Large intestine (tissue), 3 donors: ENCODE results near the gene C6. TPM values are rescaled to one million over a fixed set of nuclear protein-coding genes. Genes with fewer than 3 reads are reported as not detected.
A peak's percentile ranks its signal among the peaks of the same experiment; 100 is the strongest.

ENCODE experiments used
- DNase-seq, 2 donors: peaks; one replicate each; pipeline versions ENCODE4 v3.0.0 to v3.0.0-alpha.2; 2013
- H3K27ac ChIP-seq: one replicate; pipeline ENCODE4 v1.5.1; 2013; ENCODE audit warnings: low read length
- H3K27me3 ChIP-seq: 2 replicates; pipeline ENCODE4 v1.6.1; 2013; ENCODE audit warnings: low read length; ENCODE audit not compliant: control insufficient read depth, insufficient read depth
- H3K36me3 ChIP-seq: 2 replicates; pipeline ENCODE4 v1.6.1; 2013; ENCODE audit warnings: low read length; ENCODE audit not compliant: control insufficient read depth, insufficient read depth
- H3K4me1 ChIP-seq: one replicate; pipeline ENCODE4 v1.6.1; 2013; ENCODE audit warnings: low read length; ENCODE audit not compliant: control insufficient read depth, insufficient read depth
- H3K4me3 ChIP-seq: one replicate; pipeline ENCODE4 v1.5.1; 2013; ENCODE audit warnings: low read length
- H3K9me3 ChIP-seq: one replicate; pipeline ENCODE4 v1.6.1; 2013; ENCODE audit warnings: mild to moderate bottlenecking, low read depth, low read length, moderate library complexity; ENCODE audit not compliant: control insufficient read depth
- WGBS: methylation state at CpG from one replicate; pipeline ENCODE4 v1.1.5; 2013; ENCODE audit warnings: low lambda C conversion rate; ENCODE audit not compliant: insufficient coverage; 5-methylcytosine and 5-hydroxymethylcytosine counted together
- polyA plus RNA-seq: library from polyadenylated mRNA; unstranded; fragments of 120-200 nt; gene quantifications from one replicate; pipeline ENCODE4 v1.2.1, GENCODE V29; 2013

Gene C6
- polyA plus RNA-seq, 1 donor: 39.4 TPM

- no peaks in the 10 kb centered on the region for H3K9me3 ChIP-seq
- peaks cover 24% of the 10 kb centered on the region for H3K4me1 ChIP-seq
- H3K4me3 ChIP-seq: no peak overlapping the region
- no peaks in the 10 kb centered on the region for H3K36me3 ChIP-seq
- no peaks in the 10 kb centered on the region for H3K27me3 ChIP-seq
- 70% methylated on average over 3 of the region's 5 CpGs for WGBS
- H3K27ac ChIP-seq: peak overlapping the region; percentile 69
- DNase-seq: no peak
Observed at GRCh38 chr5:41181691-41182564, 31.4 kb downstream of the C6 start.

- Histone ChIP-seq H3K27me3 (no peaks in the 10 kb centered on the region), H3K27ac (no peak overlapping the region), H3K36me3 (peaks cover 3% of the 10 kb centered on the region), H3K9me3 (no peaks in the 10 kb centered on the region), H3K4me1 (peaks cover 7% of the 10 kb centered on the region), H3K4me3 (no peak overlapping the region)
- WGBS: no CpG with 5 or more reads among the region's 3 CpGs
- no peak for DNase-seq
Observed at GRCh38 chr5:41176952-41177351, 36.4 kb downstream of the C6 start.

- H3K4me1 ChIP-seq: no peaks in the 10 kb centered on the region
- WGBS: no CpG with 5 or more reads among the region's 3 CpGs
- H3K9me3 ChIP-seq: no peaks in the 10 kb centered on the region
- no peak overlapping the region for H3K4me3 ChIP-seq
- peaks cover 17% of the 10 kb centered on the region for H3K36me3 ChIP-seq
- H3K27me3 ChIP-seq: no peaks in the 10 kb centered on the region
- DNase-seq: no peak
- H3K27ac ChIP-seq: no peak overlapping the region
Observed at GRCh38 chr5:41172012-41172411, 41.3 kb downstream of the C6 start.

- H3K27me3 ChIP-seq: no peaks in the 10 kb centered on the region
- H3K4me1 ChIP-seq: no peaks in the 10 kb centered on the region
- DNase-seq: no peak
- H3K4me3 ChIP-seq: no peak overlapping the region
- 83% methylated on average over 1 of the region's 1 CpG for WGBS
- peaks cover 4% of the 10 kb centered on the region for H3K36me3 ChIP-seq
- H3K9me3 ChIP-seq: no peaks in the 10 kb centered on the region
- no peak overlapping the region for H3K27ac ChIP-seq
Observed at GRCh38 chr5:41161271-41161670, 52.1 kb downstream of the C6 start.

GRCh38 chr5:41157272-41157894, 55.9 kb downstream of the C6 start:
- DNase-seq: no peak
- Histone ChIP-seq H3K4me1 (no peaks in the 10 kb centered on the region), H3K27me3 (no peaks in the 10 kb centered on the region), H3K4me3 (no peak overlapping the region), H3K36me3 (peaks cover 26% of the 10 kb centered on the region), H3K9me3 (no peaks in the 10 kb centered on the region), H3K27ac (no peak overlapping the region)
- 80% methylated on average over 2 of the region's 5 CpGs for WGBS

- H3K27ac ChIP-seq: no peak overlapping the region
- DNase-seq: no peak
- H3K36me3 ChIP-seq: peaks cover 30% of the 10 kb centered on the region
- no peak overlapping the region for H3K4me3 ChIP-seq
- no peaks in the 10 kb centered on the region for H3K27me3 ChIP-seq
- H3K9me3 ChIP-seq: no peaks in the 10 kb centered on the region
- no peaks in the 10 kb centered on the region for H3K4me1 ChIP-seq
Observed at GRCh38 chr5:41156739-41157138, 56.6 kb downstream of the C6 start.

- Histone ChIP-seq H3K9me3 (no peaks in the 10 kb centered on the region), H3K27ac (no peak overlapping the region), H3K36me3 (peaks cover 32% of the 10 kb centered on the region), H3K4me1 (no peaks in the 10 kb centered on the region), H3K27me3 (no peaks in the 10 kb centered on the region), H3K4me3 (no peak overlapping the region)
- DNase-seq: no peak
- no CpG with 5 or more reads among the region's 3 CpGs for WGBS
Observed at GRCh38 chr5:41154491-41154890, 58.8 kb downstream of the C6 start.

GRCh38 chr5:41151564-41151963, 61.8 kb downstream of the C6 start:
- Histone ChIP-seq H3K9me3 (no peaks in the 10 kb centered on the region), H3K4me1 (no peaks in the 10 kb centered on the region), H3K27ac (no peak overlapping the region), H3K4me3 (no peak overlapping the region), H3K36me3 (peaks cover 33% of the 10 kb centered on the region), H3K27me3 (no peaks in the 10 kb centered on the region)
- 83% methylated on average over 3 of the region's 4 CpGs for WGBS
- DNase-seq: no peak

GRCh38 chr5:41148448-41148847, 64.9 kb downstream of the C6 start:
- no CpG with 5 or more reads among the region's 1 CpG for WGBS

GRCh38 chr5:41145306-41145705, 68.0 kb downstream of the C6 start:
- peaks cover 13% of the 10 kb centered on the region for H3K36me3 ChIP-seq

More at GRCh38 chr5:41148448-41148847, 64.9 kb downstream of the C6 start:
- Histone ChIP-seq H3K9me3 (no peaks in the 10 kb centered on the region), H3K27me3 (no peaks in the 10 kb centered on the region), H3K4me1 (no peaks in the 10 kb centered on the region), H3K4me3 (no peak overlapping the region), H3K36me3 (peaks cover 19% of the 10 kb centered on the region), H3K27ac (no peak overlapping the region)
- no peak for DNase-seq

More at GRCh38 chr5:41145306-41145705, 68.0 kb downstream of the C6 start:
- 100% methylated on average over 2 of the region's 5 CpGs for WGBS
- Histone ChIP-seq H3K27me3 (no peaks in the 10 kb centered on the region), H3K4me3 (no peak overlapping the region), H3K27ac (no peak overlapping the region), H3K4me1 (no peaks in the 10 kb centered on the region), H3K9me3 (no peaks in the 10 kb centered on the region)
- no peak for DNase-seq
